HepG2 (cell line): ENCODE results near the gene HDAC5. TPM values are rescaled to one million over a fixed set of nuclear protein-coding genes. Genes with fewer than 3 reads are reported as not detected.

Experiments
- NCOA5 ChIP-seq: sonication (generic); formaldehyde crosslinking; IDR thresholded peaks from 2 replicates; pipeline ENCODE4 v1.4.0; 2020; ENCODE audit warnings: missing genetic modification reagents
- NFE2 ChIP-seq: sonication (generic); formaldehyde crosslinking; IDR thresholded peaks from 2 replicates; pipeline ENCODE4 v1.4.0; 2020; ENCODE audit warnings: missing genetic modification reagents
- SOX6 ChIP-seq, 2 experiments: fragments of 450-650 bp in 1 of 2; sonication (generic) in 1 of 2; formaldehyde crosslinking in 1 of 2; IDR thresholded peaks; 2 replicates each; pipeline versions ENCODE4 v1.4.0 to v1.6.1; 2017 to 2020; ENCODE audit warnings: antibody characterized with exemption in 1 of 2, mild to moderate bottlenecking in 1 of 2, missing genetic modification reagents in 1 of 2
- ZBTB44 ChIP-seq: sonication (generic); formaldehyde crosslinking; IDR thresholded peaks from 2 replicates; pipeline ENCODE4 v1.4.0; 2020; ENCODE audit warnings: missing genetic modification reagents
- ZMAT5 ChIP-seq: sonication (generic); formaldehyde crosslinking; IDR thresholded peaks from 2 replicates; pipeline ENCODE4 v1.5.0; 2020; ENCODE audit warnings: mild to moderate bottlenecking, low read depth, missing genetic modification reagents, borderline replicate concordance
- ZNF280B ChIP-seq: sonication (generic); formaldehyde crosslinking; IDR thresholded peaks from 2 replicates; pipeline ENCODE4 v1.5.0; 2020; ENCODE audit warnings: missing genetic modification reagents, mild to moderate bottlenecking, borderline replicate concordance
- ZNF432 ChIP-seq: sonication (generic); formaldehyde crosslinking; IDR thresholded peaks from 2 replicates; pipeline ENCODE4 v1.5.0; 2020; ENCODE audit warnings: missing genetic modification reagents, mild to moderate bottlenecking, borderline replicate concordance
- ZNF580 ChIP-seq: IDR thresholded peaks from 2 replicates; pipeline ENCODE4 v1.6.1; 2016; ENCODE audit warnings: low read depth, borderline replicate concordance
- ZNF709 ChIP-seq: sonication (generic); formaldehyde crosslinking; IDR thresholded peaks from 2 replicates; pipeline ENCODE4 v1.5.0; 2020; ENCODE audit warnings: mild to moderate bottlenecking, missing genetic modification reagents
- ZNF878 ChIP-seq: sonication (generic); formaldehyde crosslinking; IDR thresholded peaks from 2 replicates; pipeline ENCODE4 v1.8.1; 2023; ENCODE audit warnings: mild to moderate bottlenecking, missing genetic modification reagents, moderate library complexity
- polyA plus RNA-seq, 8 experiments: library from polyadenylated mRNA; depleted of rRNA in 3 of 8; stranded (reverse) in 7 of 8; unstranded in 1 of 8; fragments of >200 nt; fragmentation: Illumina TruSeq in 4 of 8; extraction: Trizol in 4 of 8; gene quantifications; 2 replicates each; pipeline versions ENCODE4 v1.2.1 to v1.2.3, GENCODE V29; 2011 to 2016; ENCODE audit warnings: low read depth in 4 of 8, missing spikeins in 1 of 8, mixed read lengths in 1 of 8; ENCODE audit not compliant: insufficient read depth in 1 of 8
- total RNA-seq, 5 experiments: library from RNA; depleted of rRNA; stranded (reverse); fragments of >200 nt; fragmentation: Illumina TruSeq; extraction: Trizol; gene quantifications; 2 replicates each; pipeline ENCODE4 v1.2.3, GENCODE V29; 2016; ENCODE audit warnings: low read depth in 1 of 5
- TF ChIP-seq, protein P1 (sequence below): sonication (generic); formaldehyde crosslinking; conservative IDR thresholded peaks from 2 replicates; pipeline ENCODE4 v1.8.0; 2022; ENCODE audit warnings: low read depth, missing genetic modification reagents
- TF ChIP-seq, protein P2 (sequence below): sonication (generic); formaldehyde crosslinking; IDR thresholded peaks from 2 replicates; pipeline ENCODE4 v1.4.0; 2020; ENCODE audit warnings: missing genetic modification reagents
- TF ChIP-seq, protein P3 (sequence below): sonication (generic); formaldehyde crosslinking; IDR thresholded peaks from 2 replicates; pipeline ENCODE4 v1.4.0; 2020; ENCODE audit warnings: missing genetic modification reagents, borderline replicate concordance

HDAC5 gene
- total and polyA plus RNA-seq, 2 of the 13 experiments (the other 11 are each of a cell fraction or from before 2014, with no cell fraction given): 46.4 to 85.4 TPM

- no peak for TF ChIP-seq ZBTB44
- no peak for TF ChIP-seq ZNF878
- no peak for TF ChIP-seq ZNF432 (CRISPR knock-in tag)
- TF ChIP-seq NFE2 (CRISPR knock-in tag): no peak
- TF ChIP-seq, protein P1, sequence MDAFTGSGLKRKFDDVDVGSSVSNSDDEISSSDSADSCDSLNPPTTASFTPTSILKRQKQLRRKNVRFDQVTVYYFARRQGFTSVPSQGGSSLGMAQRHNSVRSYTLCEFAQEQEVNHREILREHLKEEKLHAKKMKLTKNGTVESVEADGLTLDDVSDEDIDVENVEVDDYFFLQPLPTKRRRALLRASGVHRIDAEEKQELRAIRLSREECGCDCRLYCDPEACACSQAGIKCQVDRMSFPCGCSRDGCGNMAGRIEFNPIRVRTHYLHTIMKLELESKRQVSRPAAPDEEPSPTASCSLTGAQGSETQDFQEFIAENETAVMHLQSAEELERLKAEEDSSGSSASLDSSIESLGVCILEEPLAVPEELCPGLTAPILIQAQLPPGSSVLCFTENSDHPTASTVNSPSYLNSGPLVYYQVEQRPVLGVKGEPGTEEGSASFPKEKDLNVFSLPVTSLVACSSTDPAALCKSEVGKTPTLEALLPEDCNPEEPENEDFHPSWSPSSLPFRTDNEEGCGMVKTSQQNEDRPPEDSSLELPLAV (CRISPR knock-in tag): no peak; the same call in 1 of the 2 replicates
- TF ChIP-seq ZMAT5: no peak
- TF ChIP-seq, protein P2, sequence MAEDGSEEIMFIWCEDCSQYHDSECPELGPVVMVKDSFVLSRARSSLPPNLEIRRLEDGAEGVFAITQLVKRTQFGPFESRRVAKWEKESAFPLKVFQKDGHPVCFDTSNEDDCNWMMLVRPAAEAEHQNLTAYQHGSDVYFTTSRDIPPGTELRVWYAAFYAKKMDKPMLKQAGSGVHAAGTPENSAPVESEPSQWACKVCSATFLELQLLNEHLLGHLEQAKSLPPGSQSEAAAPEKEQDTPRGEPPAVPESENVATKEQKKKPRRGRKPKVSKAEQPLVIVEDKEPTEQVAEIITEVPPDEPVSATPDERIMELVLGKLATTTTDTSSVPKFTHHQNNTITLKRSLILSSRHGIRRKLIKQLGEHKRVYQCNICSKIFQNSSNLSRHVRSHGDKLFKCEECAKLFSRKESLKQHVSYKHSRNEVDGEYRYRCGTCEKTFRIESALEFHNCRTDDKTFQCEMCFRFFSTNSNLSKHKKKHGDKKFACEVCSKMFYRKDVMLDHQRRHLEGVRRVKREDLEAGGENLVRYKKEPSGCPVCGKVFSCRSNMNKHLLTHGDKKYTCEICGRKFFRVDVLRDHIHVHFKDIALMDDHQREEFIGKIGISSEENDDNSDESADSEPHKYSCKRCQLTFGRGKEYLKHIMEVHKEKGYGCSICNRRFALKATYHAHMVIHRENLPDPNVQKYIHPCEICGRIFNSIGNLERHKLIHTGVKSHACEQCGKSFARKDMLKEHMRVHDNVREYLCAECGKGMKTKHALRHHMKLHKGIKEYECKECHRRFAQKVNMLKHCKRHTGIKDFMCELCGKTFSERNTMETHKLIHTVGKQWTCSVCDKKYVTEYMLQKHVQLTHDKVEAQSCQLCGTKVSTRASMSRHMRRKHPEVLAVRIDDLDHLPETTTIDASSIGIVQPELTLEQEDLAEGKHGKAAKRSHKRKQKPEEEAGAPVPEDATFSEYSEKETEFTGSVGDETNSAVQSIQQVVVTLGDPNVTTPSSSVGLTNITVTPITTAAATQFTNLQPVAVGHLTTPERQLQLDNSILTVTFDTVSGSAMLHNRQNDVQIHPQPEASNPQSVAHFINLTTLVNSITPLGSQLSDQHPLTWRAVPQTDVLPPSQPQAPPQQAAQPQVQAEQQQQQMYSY (CRISPR knock-in tag): no peak
- TF ChIP-seq ZNF280B (CRISPR knock-in tag): no peak
- TF ChIP-seq ZNF580: no peak
- no peak for TF ChIP-seq ZNF709 (CRISPR knock-in tag)
- TF ChIP-seq, protein P3, sequence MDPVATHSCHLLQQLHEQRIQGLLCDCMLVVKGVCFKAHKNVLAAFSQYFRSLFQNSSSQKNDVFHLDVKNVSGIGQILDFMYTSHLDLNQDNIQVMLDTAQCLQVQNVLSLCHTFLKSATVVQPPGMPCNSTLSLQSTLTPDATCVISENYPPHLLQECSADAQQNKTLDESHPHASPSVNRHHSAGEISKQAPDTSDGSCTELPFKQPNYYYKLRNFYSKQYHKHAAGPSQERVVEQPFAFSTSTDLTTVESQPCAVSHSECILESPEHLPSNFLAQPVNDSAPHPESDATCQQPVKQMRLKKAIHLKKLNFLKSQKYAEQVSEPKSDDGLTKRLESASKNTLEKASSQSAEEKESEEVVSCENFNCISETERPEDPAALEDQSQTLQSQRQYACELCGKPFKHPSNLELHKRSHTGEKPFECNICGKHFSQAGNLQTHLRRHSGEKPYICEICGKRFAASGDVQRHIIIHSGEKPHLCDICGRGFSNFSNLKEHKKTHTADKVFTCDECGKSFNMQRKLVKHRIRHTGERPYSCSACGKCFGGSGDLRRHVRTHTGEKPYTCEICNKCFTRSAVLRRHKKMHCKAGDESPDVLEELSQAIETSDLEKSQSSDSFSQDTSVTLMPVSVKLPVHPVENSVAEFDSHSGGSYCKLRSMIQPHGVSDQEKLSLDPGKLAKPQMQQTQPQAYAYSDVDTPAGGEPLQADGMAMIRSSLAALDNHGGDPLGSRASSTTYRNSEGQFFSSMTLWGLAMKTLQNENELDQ (CRISPR knock-in tag): no peak
- TF ChIP-seq SOX6 (IDR thresholded peaks at IDR 0.05): no peak
- no peak for TF ChIP-seq SOX6 (CRISPR knock-in tag; IDR thresholded peaks at IDR 0.05)
- TF ChIP-seq NCOA5: no peak
Measured at GRCh38 chr17:44066204-44066930, 57.1 kb downstream of the HDAC5 start, which contains the start of gene LSM12 (continued).
